IMR-90 (cell line): ENCODE results near the gene SHC1. TPM values are rescaled to one million over a fixed set of nuclear protein-coding genes. Genes with fewer than 3 reads are reported as not detected.
A peak's percentile ranks its signal among the peaks of the same experiment; 100 is the strongest.

Experiments
- ATAC-seq: fragments of 200-7000 bp; cut with Tn5 transposase; 2 replicates; pipeline ENCODE4 v1.9.1; 2020; ENCODE audit warnings: low read depth, mild to moderate bottlenecking, moderate library complexity
- BruUV-seq: library from RNA; stranded (reverse); fragments of 400-500 nt; replicated peaks from 2 replicates; lab custom pipeline; 2021; lab: Mats Ljungman, UMichigan
- CTCF ChIA-PET: fragments of 300-600 bp; formaldehyde crosslinking; extraction: SDS; loops from one replicate; lab custom pipeline; 2021; ENCODE audit warnings: antibody characterized with exemption; lab: Yijun Ruan, JAX
- POLR2A ChIA-PET: fragments of 300-600 bp; sonication (Branson Sonifier 250); formaldehyde crosslinking; loops from one replicate; lab custom pipeline; 2022; ENCODE audit warnings: antibody characterized with exemption; ENCODE audit not compliant: unreplicated experiment; lab: Charles Lee
- DNase-seq: peaks from one replicate; pipeline ENCODE4 v3.0.0; 2013
- H2AFZ ChIP-seq: replicated peaks from 2 replicates; pipeline ENCODE3; 2013; ENCODE audit warnings: low read length, mild to moderate bottlenecking; ENCODE audit not compliant: poor library complexity
- H2AK5ac ChIP-seq: 2 replicates; pipeline ENCODE4 v1.6.1; 2013; ENCODE audit warnings: low read depth, low read length, inconsistent platforms
- H2AK9ac ChIP-seq: replicated peaks from 2 replicates; pipeline ENCODE3; 2013; ENCODE audit warnings: mild to moderate bottlenecking, low read depth, low read length, moderate library complexity; ENCODE audit not compliant: poor library complexity
- H2BK120ac ChIP-seq: 2 replicates; pipeline ENCODE4 v1.6.1; 2013; ENCODE audit warnings: low read depth, low read length, inconsistent platforms
- H2BK15ac ChIP-seq: 3 replicates; pipeline ENCODE4 v1.6.1; 2013; ENCODE audit warnings: low read depth, low read length, inconsistent platforms
- H2BK20ac ChIP-seq: 2 replicates; pipeline ENCODE4 v1.6.1; 2013; ENCODE audit warnings: low read depth, mild to moderate bottlenecking, inconsistent platforms, low read length, moderate library complexity
- H2BK5ac ChIP-seq: 2 replicates; pipeline ENCODE4 v1.6.1; 2013; ENCODE audit warnings: mild to moderate bottlenecking, low read depth, low read length, inconsistent platforms; ENCODE audit not compliant: poor library complexity, severe bottlenecking
- H3K14ac ChIP-seq: replicated peaks from 2 replicates; pipeline ENCODE4 v1.6.1; 2013; ENCODE audit warnings: low read depth, low read length, inconsistent platforms
- H3K18ac ChIP-seq: 2 replicates; pipeline ENCODE4 v1.6.1; 2013; ENCODE audit warnings: low read depth, low read length, control low read depth
- H3K23ac ChIP-seq: 2 replicates; pipeline ENCODE4 v1.6.1; 2013; ENCODE audit warnings: low read depth, low read length, inconsistent platforms
- H3K27ac ChIP-seq: 2 replicates; pipeline ENCODE4 v1.5.1; 2013; ENCODE audit warnings: mild to moderate bottlenecking, control low read depth, low read length; ENCODE audit not compliant: insufficient read depth
- H3K27me3 ChIP-seq: 2 replicates; pipeline ENCODE4 v1.6.1; 2013; ENCODE audit warnings: low read length; ENCODE audit not compliant: control insufficient read depth, insufficient read depth
- H3K36me3 ChIP-seq: 2 replicates; pipeline ENCODE4 v1.6.1; 2013; ENCODE audit warnings: low read length, mixed read lengths; ENCODE audit not compliant: control insufficient read depth, insufficient read depth
- H3K4ac ChIP-seq: 2 replicates; pipeline ENCODE4 v1.6.1; 2013; ENCODE audit warnings: low read depth, low read length, inconsistent platforms
- H3K4me1 ChIP-seq: 2 replicates; pipeline ENCODE4 v1.6.1; 2013; ENCODE audit warnings: low read length, mixed read lengths; ENCODE audit not compliant: control insufficient read depth, insufficient read depth
- H3K4me2 ChIP-seq: 2 replicates; pipeline ENCODE4 v1.6.1; 2013; ENCODE audit warnings: low read depth, mild to moderate bottlenecking, control low read depth, low read length, moderate library complexity
- H3K4me3 ChIP-seq: 2 replicates; pipeline ENCODE4 v1.5.1; 2013; ENCODE audit warnings: low read depth, mild to moderate bottlenecking, control low read depth, low read length, moderate library complexity; ENCODE audit not compliant: insufficient read depth
- H3K56ac ChIP-seq: 2 replicates; pipeline ENCODE4 v1.6.1; 2013; ENCODE audit warnings: low read length, inconsistent platforms; ENCODE audit not compliant: insufficient read depth; ENCODE audit errors: extremely low read depth
- H3K79me1 ChIP-seq, 2 experiments: 2 replicates each; pipeline ENCODE4 v1.6.1; 2013; ENCODE audit warnings: low read length in 2 of 2, inconsistent platforms in 1 of 2, low read depth in 1 of 2
- H3K9ac ChIP-seq: 2 replicates; pipeline ENCODE4 v1.6.1; 2013; ENCODE audit warnings: low read depth, low read length, control low read depth
- H3K9me1 ChIP-seq: 2 replicates; pipeline ENCODE4 v1.6.1; 2013; ENCODE audit warnings: low read length, inconsistent platforms; ENCODE audit not compliant: insufficient read depth
- H3K9me3 ChIP-seq: 2 replicates; pipeline ENCODE4 v1.6.1; 2013; ENCODE audit warnings: low read length; ENCODE audit not compliant: control insufficient read depth, insufficient read depth
- H4K20me1 ChIP-seq: 2 replicates; pipeline ENCODE4 v1.6.1; 2013; ENCODE audit warnings: low read length, inconsistent platforms; ENCODE audit not compliant: insufficient read depth
- H4K5ac ChIP-seq: 2 replicates; pipeline ENCODE4 v1.6.1; 2013; ENCODE audit warnings: mild to moderate bottlenecking, low read depth, low read length, control low read depth
- H4K8ac ChIP-seq, 2 experiments: 2 replicates each; pipeline ENCODE4 v1.6.1; 2013; ENCODE audit warnings: low read depth in 2 of 2, low read length in 2 of 2, control low read depth in 1 of 2, inconsistent platforms in 1 of 2
- H4K91ac ChIP-seq: 2 replicates; pipeline ENCODE4 v1.6.1; 2013; ENCODE audit warnings: low read depth, low read length, inconsistent platforms; ENCODE audit not compliant: insufficient read depth
- BHLHE40 ChIP-seq: fragments of 150-350 bp; IDR thresholded peaks from 2 replicates; pipeline ENCODE4 v1.6.1; 2016; ENCODE audit warnings: mild to moderate bottlenecking, low read depth, low read length
- MAZ ChIP-seq: IDR thresholded peaks from 2 replicates; pipeline ENCODE4 v1.6.1; 2012; ENCODE audit warnings: low read depth, mild to moderate bottlenecking, low read length, improper control_type of control experiment, moderate library complexity, borderline replicate concordance
- MXI1 ChIP-seq: IDR thresholded peaks from 2 replicates; pipeline ENCODE4 v1.6.1; 2012; ENCODE audit warnings: low read depth, mild to moderate bottlenecking, low read length, moderate library complexity, borderline replicate concordance
- POLR2A ChIP-seq: IDR thresholded peaks from 2 replicates; pipeline ENCODE4 v1.6.1; 2012; ENCODE audit warnings: mild to moderate bottlenecking, low read depth, low read length
- SMC3 ChIP-seq: fragments of 150-350 bp; IDR thresholded peaks from 2 replicates; pipeline ENCODE4 v1.6.1; 2016; ENCODE audit warnings: low read depth, mild to moderate bottlenecking, antibody characterized with exemption, low read length, moderate library complexity
- USF2 ChIP-seq: fragments of 150-350 bp; IDR thresholded peaks from 2 replicates; pipeline ENCODE4 v1.6.1; 2017; ENCODE audit warnings: mild to moderate bottlenecking, antibody characterized with exemption, low read length, low read depth
- WGBS, 2 experiments: methylation state at CpG; one replicate each; pipeline versions ENCODE4 v1.1.5 to v1.1.7; 2013; ENCODE audit warnings: missing lambda C conversion rate in 2 of 2; ENCODE audit not compliant: insufficient read length in 1 of 2; ENCODE audit errors: extremely low coverage in 2 of 2; 5-methylcytosine and 5-hydroxymethylcytosine counted together
- dilution Hi-C: fragments of 300-500 bp; cut with HindIII; formaldehyde crosslinking; loops from one replicate; pipeline ENCODE4 v1.14.3; 2018; ENCODE audit warnings: low sequenced_read_pairs; ENCODE audit not compliant: unreplicated experiment
- in situ Hi-C: fragments of 300-500 bp; cut with MboI; formaldehyde crosslinking; loops from 3 replicates; pipeline ENCODE4 v1.14.3; 2019; ENCODE audit warnings: low sequenced_read_pairs, inconsistent platforms, mixed read lengths
- intact Hi-C: fragments of 100-400 bp; cut with micrococcal nuclease; formaldehyde crosslinking; loops from 2 replicates; pipeline ENCODE4 v1.10.0; 2022
- polyA plus RNA-seq, 3 experiments: library from polyadenylated mRNA; depleted of rRNA; stranded (reverse); fragments of >200 nt; gene quantifications; 2 replicates each; pipeline ENCODE4 v1.2.3, GENCODE V29; 2012; ENCODE audit warnings: low replicate concordance in 1 of 3
- total RNA-seq: library from RNA; depleted of rRNA; stranded (reverse); fragments of >200 nt; gene quantifications from 2 replicates; pipeline ENCODE4 v1.2.3, GENCODE V29; 2012
- TF ChIP-seq, protein P1 (sequence below): fragments of 150-350 bp; IDR thresholded peaks from 2 replicates; pipeline ENCODE4 v1.6.1; 2016; ENCODE audit warnings: low read depth, mild to moderate bottlenecking, low read length, moderate library complexity, borderline replicate concordance

Gene SHC1
- total and polyA plus RNA-seq, 2 of the 4 experiments (the other 2 are of a cell fraction), result 352 to 355 TPM

DNA sequence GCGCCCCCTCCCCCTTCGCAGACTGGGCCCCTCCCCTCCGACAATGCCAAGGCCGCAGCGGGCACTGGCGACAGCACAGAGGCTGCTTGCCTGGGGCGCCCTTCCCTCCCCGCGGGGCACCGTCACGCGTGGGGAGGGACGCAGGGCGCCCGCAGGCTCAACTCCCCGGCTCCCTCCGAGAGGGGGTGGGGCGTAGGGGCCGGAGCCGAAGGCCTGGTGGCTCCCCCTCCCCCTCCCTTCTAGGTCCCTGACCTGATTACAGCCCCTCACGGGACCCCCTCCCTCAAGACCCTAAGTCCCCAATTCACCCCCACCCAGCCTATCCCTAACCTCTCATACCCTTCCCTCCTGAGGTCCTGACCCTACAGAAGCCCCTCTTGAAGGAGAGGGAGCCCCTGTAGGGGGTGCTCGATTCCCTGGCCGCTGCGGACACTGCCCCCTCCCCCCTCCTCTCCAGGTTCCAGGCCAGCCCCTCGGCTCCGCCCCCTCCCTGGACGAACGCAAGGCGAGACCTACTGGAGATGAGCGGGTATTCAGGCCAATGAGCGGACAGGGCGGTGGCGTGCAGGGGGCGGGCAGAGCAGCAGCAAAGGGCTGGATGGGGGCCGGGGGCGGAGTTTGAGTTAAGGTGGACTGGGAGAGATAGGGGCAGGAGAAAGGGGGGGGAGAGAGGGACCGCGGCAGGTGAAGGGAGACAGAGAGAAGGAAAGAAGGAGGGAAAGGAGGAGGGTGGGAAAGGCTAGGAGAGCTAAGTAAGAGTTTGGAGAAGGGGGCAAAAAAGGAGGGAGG, 31.3 kb upstream of the SHC1 start (continued):
- TF ChIP-seq MAZ (peak; percentile 95), MXI1 (peak; percentile 12; the same call in 1 of the 2 replicates)

DNA sequence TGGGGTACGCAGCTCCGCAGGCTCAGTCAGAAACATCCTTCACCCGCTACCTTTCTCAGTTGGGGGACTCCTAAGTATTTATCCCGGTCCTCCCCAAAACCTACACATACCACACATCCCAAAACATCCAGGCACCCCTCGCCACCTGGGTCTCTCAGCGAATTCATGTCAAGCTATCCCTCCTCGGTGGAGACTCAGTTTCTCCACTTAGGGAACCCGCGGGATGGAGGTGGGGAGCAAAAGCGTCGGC, 30.8 kb upstream of the SHC1 start:
- Histone ChIP-seq H4K8ac (peak overlapping the region; percentile 11 to 91; a peak in 3 of 4 replicates), H3K27ac (peak overlapping the region; percentile 94), H3K4ac (peak overlapping the region; percentile 87), H3K23ac (peak overlapping the region; percentile 81), H4K20me1 (no peaks in the 10 kb centered on the region), H3K4me2 (peak overlapping the region; percentile 94), H4K91ac (peak overlapping the region; percentile 58; the same call in 1 of the 2 replicates), H2AK9ac (peak overlapping the region; percentile 99), H3K9me1 (peaks cover 12% of the 10 kb centered on the region), H4K5ac (peak overlapping the region; percentile 46; the same call in 1 of the 2 replicates), H2AK5ac (peak overlapping the region; percentile 97), H2BK15ac (peak overlapping the region; percentile 49; the same call in 2 of the 3 replicates), H3K9ac (peak overlapping the region; percentile 78), H3K4me1 (peaks cover 21% of the 10 kb centered on the region), H3K27me3 (no peaks in the 10 kb centered on the region), H3K18ac (peak overlapping the region; percentile 48), H3K4me3 (peak overlapping the region; percentile 75), H2BK5ac (peak overlapping the region; percentile 94), H3K14ac (peak overlapping the region; percentile 87; the same call in 1 of the 2 replicates), H3K79me1 (peaks cover 14 to 55% of the 10 kb centered on the region in 2 experiments), H3K9me3 (no peaks in the 10 kb centered on the region), H2BK120ac (peak overlapping the region; percentile 74), H3K36me3 (no peaks in the 10 kb centered on the region; the same call in 1 of the 2 replicates), H3K56ac (peak overlapping the region; percentile 82), H2AFZ (peak overlapping the region; percentile 92), H2BK20ac (no peak overlapping the region; the same call in none of the 2 replicates)
- no TSS peak for BruUV-seq
- DNase-seq (no peak), ATAC-seq (no peak)
- TF ChIP-seq USF2 (no peak), BHLHE40 (no peak), SMC3 (no peak), POLR2A (no peak)
- TF ChIP-seq, protein P1, sequence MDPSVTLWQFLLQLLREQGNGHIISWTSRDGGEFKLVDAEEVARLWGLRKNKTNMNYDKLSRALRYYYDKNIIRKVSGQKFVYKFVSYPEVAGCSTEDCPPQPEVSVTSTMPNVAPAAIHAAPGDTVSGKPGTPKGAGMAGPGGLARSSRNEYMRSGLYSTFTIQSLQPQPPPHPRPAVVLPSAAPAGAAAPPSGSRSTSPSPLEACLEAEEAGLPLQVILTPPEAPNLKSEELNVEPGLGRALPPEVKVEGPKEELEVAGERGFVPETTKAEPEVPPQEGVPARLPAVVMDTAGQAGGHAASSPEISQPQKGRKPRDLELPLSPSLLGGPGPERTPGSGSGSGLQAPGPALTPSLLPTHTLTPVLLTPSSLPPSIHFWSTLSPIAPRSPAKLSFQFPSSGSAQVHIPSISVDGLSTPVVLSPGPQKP, result no peak
- no CpG with 5 or more reads among the region's 11 CpGs for WGBS, 2 experiments
- CTCF ChIA-PET, result interaction anchor here (0.9 kb wide), 1 partner anchor 31 kb away, joined by 4 read pairs; the partner anchor contains the start of gene SHC1
- intact Hi-C loops (loop anchor here (1.0 to 5.0 kb wide), 3 partner anchors 29 to 65 kb away; partner anchors contain the start of genes ADAM15 and PMVK), dilution Hi-C loops (no loop called here), in situ Hi-C loops (no loop called here)
- POLR2A ChIA-PET, result no interaction called here
